NT2/D1 (cell line): ENCODE results near the gene SLC9A7.

Experiments
- DNase-seq: peaks from one replicate; pipeline ENCODE4 v3.0.0-alpha.2; 2011; ENCODE audit warnings: low read depth, low spot score
- H3K27me3 ChIP-seq: 2 replicates; pipeline ENCODE4 v1.6.0; 2011; ENCODE audit warnings: mild to moderate bottlenecking; ENCODE audit not compliant: insufficient read length, insufficient read depth
- H3K36me3 ChIP-seq: 2 replicates; pipeline ENCODE4 v1.6.1; 2011; ENCODE audit warnings: mild to moderate bottlenecking, low read length, mixed read lengths; ENCODE audit not compliant: insufficient read depth, insufficient read length
- H3K4me1 ChIP-seq: 2 replicates; pipeline ENCODE4 v1.5.1; 2011; ENCODE audit not compliant: insufficient read depth, insufficient read length
- H3K4me3 ChIP-seq: 2 replicates; pipeline ENCODE4 v1.5.1; 2011; ENCODE audit warnings: low read depth; ENCODE audit not compliant: insufficient read length
- H3K9ac ChIP-seq: 2 replicates; pipeline ENCODE4 v1.6.0; 2011; ENCODE audit warnings: low read depth; ENCODE audit not compliant: insufficient read length
- H3K9me3 ChIP-seq: 2 replicates; pipeline ENCODE4 v1.5.1; 2011; ENCODE audit warnings: mild to moderate bottlenecking, low read length; ENCODE audit not compliant: insufficient read depth
- SUZ12 ChIP-seq: IDR thresholded peaks from 2 replicates; pipeline ENCODE4 v1.6.1; 2011; ENCODE audit not compliant: insufficient read length, insufficient read depth; ENCODE audit errors: extremely low read depth
- YY1 ChIP-seq: IDR thresholded peaks from 2 replicates; pipeline ENCODE4 v1.6.1; 2011; ENCODE audit not compliant: insufficient read length, insufficient read depth
- ZNF274 ChIP-seq: IDR thresholded peaks from 2 replicates; pipeline ENCODE4 v1.6.1; 2011; ENCODE audit warnings: mild to moderate bottlenecking, low read depth, low read length

Gene SLC9A7

DNA sequence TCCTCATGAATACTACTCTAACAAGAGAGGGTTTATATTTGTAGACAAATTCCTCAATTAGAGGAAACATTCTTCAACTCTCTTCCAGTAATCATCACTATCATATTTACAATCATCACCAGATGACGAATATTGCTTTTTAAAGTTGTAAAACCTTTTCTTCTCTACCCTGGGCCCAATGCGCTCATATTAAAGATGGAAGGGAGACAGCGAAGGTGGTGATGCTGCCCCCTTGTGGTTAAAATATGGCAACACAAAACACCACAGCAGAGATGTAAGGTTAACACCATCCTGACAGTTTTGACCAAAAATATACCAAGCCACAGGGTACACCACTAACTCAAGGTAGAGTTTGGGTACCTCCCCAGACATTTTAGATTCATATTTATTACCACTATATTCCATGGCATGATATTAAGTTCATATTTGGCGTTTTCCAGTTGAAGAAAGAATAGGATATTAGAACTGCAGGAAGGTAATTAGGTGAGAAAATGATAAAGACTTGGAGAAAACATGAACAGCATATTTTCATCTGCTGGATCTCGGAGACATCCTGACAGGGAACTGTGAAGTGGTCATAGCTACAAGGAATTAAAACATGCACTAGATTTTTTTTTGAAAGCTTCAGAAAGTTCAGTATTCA is 72.8 kb downstream of the SLC9A7 start:
- no peak for TF ChIP-seq SUZ12
- TF ChIP-seq YY1: no peak
- TF ChIP-seq ZNF274: no peak
- no peaks in the 10 kb centered on the region for H3K27me3 ChIP-seq
- no peaks in the 10 kb centered on the region for H3K9me3 ChIP-seq
- peak; percentile 23 for DNase-seq
- H3K9ac ChIP-seq: no peak overlapping the region
- H3K36me3 ChIP-seq: no peaks in the 10 kb centered on the region
- H3K4me3 ChIP-seq: no peak overlapping the region
- H3K4me1 ChIP-seq: no peaks in the 10 kb centered on the region

DNA sequence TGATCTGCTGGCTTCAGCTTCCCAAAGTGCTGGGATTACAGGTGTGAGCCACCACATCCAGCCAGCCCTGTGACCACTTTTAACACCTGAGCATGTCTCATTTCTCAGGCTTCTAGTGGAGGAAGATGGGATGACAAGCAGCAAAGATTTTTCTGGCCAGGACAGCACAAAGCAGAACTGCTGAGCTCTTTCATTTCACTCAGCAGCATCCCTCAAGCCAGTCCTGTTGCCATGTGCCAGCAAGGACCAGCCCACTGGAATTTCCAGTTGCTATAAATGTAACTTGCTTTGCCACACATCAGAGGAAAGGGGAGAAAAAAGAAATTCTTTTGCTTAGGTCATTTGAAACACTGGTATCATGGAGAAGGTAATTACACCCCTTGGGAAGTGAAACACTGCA is 75.9 kb downstream of the SLC9A7 start:
- H3K9me3 ChIP-seq: no peaks in the 10 kb centered on the region
- no peaks in the 10 kb centered on the region for H3K4me1 ChIP-seq
- H3K9ac ChIP-seq: no peak overlapping the region
- no peaks in the 10 kb centered on the region for H3K36me3 ChIP-seq
- no peak for TF ChIP-seq SUZ12
- no peak for TF ChIP-seq YY1
- no peak for TF ChIP-seq ZNF274
- H3K4me3 ChIP-seq: no peak overlapping the region
- DNase-seq: no peak
- no peaks in the 10 kb centered on the region for H3K27me3 ChIP-seq

GRCh38 chrX:46681849-46682248 is 77.1 kb downstream of the SLC9A7 start:
- no peak for DNase-seq
- H3K4me1 ChIP-seq: no peaks in the 10 kb centered on the region
- no peaks in the 10 kb centered on the region for H3K36me3 ChIP-seq
- no peak overlapping the region for H3K4me3 ChIP-seq
- no peak overlapping the region for H3K9ac ChIP-seq
- no peaks in the 10 kb centered on the region for H3K27me3 ChIP-seq
- no peaks in the 10 kb centered on the region for H3K9me3 ChIP-seq
- TF ChIP-seq SUZ12: no peak
- TF ChIP-seq YY1: no peak
- no peak for TF ChIP-seq ZNF274

- no peaks in the 10 kb centered on the region for H3K9me3 ChIP-seq
- DNase-seq: no peak
- H3K36me3 ChIP-seq: no peaks in the 10 kb centered on the region
- H3K9ac ChIP-seq: no peak overlapping the region
- H3K4me1 ChIP-seq: no peaks in the 10 kb centered on the region
- no peak overlapping the region for H3K4me3 ChIP-seq
- TF ChIP-seq ZNF274 (no peak), YY1 (no peak), SUZ12 (no peak)
- no peaks in the 10 kb centered on the region for H3K27me3 ChIP-seq
Observed at GRCh38 chrX:46678232-46678631, 80.7 kb downstream of the SLC9A7 start.

DNA sequence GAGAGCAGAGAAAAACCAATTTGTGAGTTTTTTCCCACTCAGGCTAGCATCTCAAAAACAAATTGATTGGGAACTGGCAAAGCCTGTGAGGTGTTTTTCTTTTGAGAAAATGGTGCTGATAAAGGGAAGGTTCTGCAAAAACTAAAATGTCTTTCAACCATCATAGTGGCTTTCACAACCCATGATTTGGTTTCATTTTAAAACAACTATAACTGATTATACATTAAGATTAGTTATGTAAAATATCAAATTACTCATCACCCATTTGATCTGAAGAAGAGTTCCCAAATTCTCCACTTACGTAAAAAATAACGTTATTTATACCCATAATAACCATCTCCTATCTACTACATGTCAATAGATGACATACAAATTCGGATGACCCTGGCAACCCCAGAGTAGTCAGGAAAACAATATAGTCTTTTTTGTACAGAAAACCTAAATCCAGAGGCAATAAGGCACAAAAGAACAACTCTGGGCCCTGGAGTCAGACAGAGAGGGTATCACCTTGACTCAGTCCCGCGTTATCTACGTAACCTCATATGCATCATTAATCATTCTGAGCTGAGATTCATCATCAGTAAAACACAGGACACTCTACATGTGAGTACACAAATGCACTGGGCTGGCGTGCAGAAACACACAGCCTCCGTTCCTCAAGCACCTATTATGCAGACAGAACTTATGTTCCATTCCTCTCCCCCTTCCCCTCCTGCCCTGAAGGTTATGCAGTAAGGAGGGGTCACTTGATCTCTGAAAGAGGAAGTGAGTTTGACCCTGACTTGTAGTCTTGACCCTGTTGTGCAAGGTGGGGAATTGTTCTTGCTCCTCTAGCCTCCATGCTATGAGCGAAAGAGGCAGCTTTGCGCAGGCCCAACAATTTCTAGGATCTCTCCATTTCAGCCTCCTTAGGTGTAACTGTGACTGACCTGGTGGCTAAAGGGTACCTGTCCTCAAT is 82.2 kb downstream of the SLC9A7 start:
- H3K36me3 ChIP-seq: no peaks in the 10 kb centered on the region
- no peaks in the 10 kb centered on the region for H3K4me1 ChIP-seq
- TF ChIP-seq SUZ12 (no peak), YY1 (no peak), ZNF274 (no peak)
- H3K27me3 ChIP-seq: no peaks in the 10 kb centered on the region
- no peaks in the 10 kb centered on the region for H3K9me3 ChIP-seq
- DNase-seq: no peak
- no peak overlapping the region for H3K4me3 ChIP-seq
- H3K9ac ChIP-seq: no peak overlapping the region

DNA sequence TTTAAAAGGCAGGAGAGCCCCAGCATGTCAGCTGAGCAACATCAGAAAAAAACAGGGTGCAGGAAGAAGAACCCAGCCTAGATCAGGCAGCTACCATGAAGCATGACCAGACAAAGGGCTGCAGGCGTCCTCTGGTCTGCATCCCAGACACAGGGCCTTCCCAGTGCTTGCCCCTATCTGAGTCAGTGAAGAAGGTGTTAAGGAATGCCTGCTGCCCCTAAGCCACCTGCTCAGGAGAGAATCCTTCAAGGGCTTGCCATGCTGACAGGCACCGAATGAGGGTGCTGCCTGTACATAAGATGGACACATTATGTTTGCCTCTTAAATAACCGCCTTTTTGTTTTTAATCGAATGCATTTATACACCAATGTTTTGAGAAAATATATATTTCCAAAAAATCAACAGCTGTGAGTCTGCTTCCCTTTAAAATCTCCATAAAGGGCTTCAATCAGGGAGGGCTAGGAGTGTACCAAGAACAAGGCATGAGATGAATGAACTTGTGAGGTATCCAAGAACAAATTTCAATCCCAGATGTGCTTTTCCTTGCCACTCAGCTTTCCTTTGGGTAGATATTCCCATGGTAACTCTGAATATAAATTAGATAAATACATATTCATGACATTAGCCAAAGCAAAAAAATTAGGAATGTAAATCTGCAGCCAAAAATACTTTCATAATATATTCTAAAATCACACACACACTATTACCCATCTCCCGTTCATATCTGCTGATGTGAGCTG is 85.1 kb downstream of the SLC9A7 start:
- Histone ChIP-seq H3K4me1 (no peaks in the 10 kb centered on the region), H3K9me3 (no peaks in the 10 kb centered on the region), H3K27me3 (no peaks in the 10 kb centered on the region), H3K9ac (no peak overlapping the region), H3K36me3 (peaks cover 2% of the 10 kb centered on the region), H3K4me3 (no peak overlapping the region)
- TF ChIP-seq ZNF274 (no peak), SUZ12 (no peak), YY1 (no peak)
- DNase-seq: no peak

DNA sequence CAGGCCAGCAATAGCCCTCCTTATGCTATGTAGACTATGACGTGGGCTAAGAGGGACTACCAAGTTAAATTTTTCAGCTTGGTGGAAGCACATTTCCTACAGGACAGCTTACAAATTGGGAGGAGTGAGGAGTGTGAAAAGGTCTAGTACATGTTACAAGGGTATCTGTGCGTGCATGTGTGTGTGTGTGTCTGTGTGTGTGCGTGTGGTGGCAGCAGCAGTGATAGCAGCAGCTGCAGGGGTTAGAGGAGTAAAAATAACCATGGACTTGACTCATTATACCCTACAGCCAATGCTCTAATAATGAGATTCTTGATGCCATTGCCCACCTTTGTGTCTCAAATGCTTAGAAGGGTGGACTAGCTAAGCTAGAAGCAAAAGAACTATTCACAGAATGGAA is 88.6 kb downstream of the SLC9A7 start:
- Histone ChIP-seq H3K4me3 (no peak overlapping the region), H3K9ac (no peak overlapping the region), H3K9me3 (no peaks in the 10 kb centered on the region), H3K36me3 (peaks cover 2% of the 10 kb centered on the region), H3K4me1 (no peaks in the 10 kb centered on the region), H3K27me3 (no peaks in the 10 kb centered on the region)
- no peak for TF ChIP-seq YY1
- TF ChIP-seq SUZ12: no peak
- no peak for TF ChIP-seq ZNF274
- no peak for DNase-seq
